GM12878 (cell line): ENCODE results near the gene TMEM38B. TPM values are rescaled to one million over a fixed set of nuclear protein-coding genes. Genes with fewer than 3 reads are reported as not detected.

Experiments
- ATAC-seq: fragments of 200-7000 bp; cut with Tn5 transposase; 3 replicates; pipeline ENCODE4 v1.9.1; 2020; ENCODE audit warnings: mild to moderate bottlenecking, moderate library complexity
- BruUV-seq: library from RNA; stranded (reverse); fragments of 400-500 nt; replicated peaks from 2 replicates; lab custom pipeline; 2021; lab: Mats Ljungman, UMichigan
- CTCF ChIA-PET: fragments of 300-600 bp; sonication (Branson Sonifier 250); formaldehyde crosslinking; extraction: SDS; loops from one replicate; lab custom pipeline; 2021; ENCODE audit warnings: inconsistent platforms; lab: Yijun Ruan, JAX
- POLR2A ChIA-PET: fragments of 350-600 bp; formaldehyde crosslinking; extraction: SDS; loops from one replicate; lab custom pipeline; 2021; ENCODE audit warnings: inconsistent platforms; lab: Charles Lee
- RAD21 ChIA-PET: fragments of 300-600 bp; sonication (Branson Sonifier 250); formaldehyde crosslinking; loops from one replicate; lab custom pipeline; 2023; ENCODE audit warnings: antibody characterized with exemption; ENCODE audit not compliant: unreplicated experiment; lab: Charles Lee
- SMC1A ChIA-PET: fragments of 300-600 bp; sonication (Branson Sonifier 250); formaldehyde crosslinking; loops from one replicate; lab custom pipeline; 2023; ENCODE audit not compliant: unreplicated experiment, uncharacterized antibody; lab: Charles Lee
- DNase-seq: peaks from one replicate; pipeline ENCODE4 v3.0.0-alpha.2; 2011; ENCODE audit warnings: low read depth, low spot score
- FAIRE-seq: peaks from 3 replicates; lab custom pipeline; 2011; peaks lifted over from hg19 to GRCh38; lab: Jason Lieb, UNC
- H2AFZ ChIP-seq: 2 replicates; pipeline ENCODE4 v1.6.0; 2011; ENCODE audit warnings: low read depth, low read length, control low read depth; ENCODE audit not compliant: control insufficient read depth
- H3K27ac ChIP-seq: 2 replicates; pipeline ENCODE4 v1.5.1; 2011; ENCODE audit warnings: control low read depth; ENCODE audit not compliant: control insufficient read depth, insufficient read depth
- H3K27me3 ChIP-seq, 2 experiments: replicated peaks in 1 of 2; 2 replicates each; pipeline versions ENCODE4 v1.6.0 to v1.6.1; 2011; ENCODE audit warnings: low read length in 1 of 2; ENCODE audit not compliant: control insufficient read depth in 2 of 2, insufficient read depth in 2 of 2
- H3K36me3 ChIP-seq, 2 experiments: 2 replicates each; pipeline ENCODE4 v1.5.1; 2011; ENCODE audit warnings: low read length in 1 of 2; ENCODE audit not compliant: control insufficient read depth in 2 of 2, insufficient read depth in 2 of 2
- H3K4me1 ChIP-seq: 2 replicates; pipeline ENCODE4 v1.6.1; 2011; ENCODE audit warnings: mild to moderate bottlenecking, low read length, moderate library complexity, mixed read lengths; ENCODE audit not compliant: control insufficient read depth, insufficient read depth
- H3K4me2 ChIP-seq: 2 replicates; pipeline ENCODE4 v1.6.0; 2011; ENCODE audit warnings: control low read depth; ENCODE audit not compliant: control insufficient read depth, insufficient read depth
- H3K4me3 ChIP-seq: fragments of 200-600 bp; sonication (generic); 2 replicates; pipeline ENCODE4 v1.5.1; 2016
- H3K79me2 ChIP-seq: 2 replicates; pipeline ENCODE4 v1.6.0; 2011; ENCODE audit warnings: low read length; ENCODE audit not compliant: control insufficient read depth, insufficient read depth
- H3K9ac ChIP-seq: 2 replicates; pipeline ENCODE4 v1.8.0; 2011; ENCODE audit warnings: low read length, control low read depth, mixed read lengths; ENCODE audit not compliant: control insufficient read depth, insufficient read depth
- H3K9me3 ChIP-seq: replicated peaks from 3 replicates; pipeline ENCODE4 v1.5.1; 2011; ENCODE audit warnings: mild to moderate bottlenecking, low read length; ENCODE audit not compliant: control insufficient read depth, insufficient read depth
- H4K20me1 ChIP-seq: 2 replicates; pipeline ENCODE4 v1.6.0; 2011; ENCODE audit not compliant: control insufficient read depth, insufficient read depth
- ETV6 ChIP-seq, 2 experiments: fragments of 450-650 bp in 1 of 2; IDR thresholded peaks in 1 of 2; conservative IDR thresholded peaks in 1 of 2; 2 replicates each; pipeline ENCODE4 v1.6.1; 2014; ENCODE audit warnings: antibody characterized with exemption in 1 of 2, borderline replicate concordance in 1 of 2, low read depth in 1 of 2, mild to moderate bottlenecking in 1 of 2, moderate library complexity in 1 of 2
- HDAC2 ChIP-seq: fragments of 200-600 bp; sonication (generic); IDR thresholded peaks from 2 replicates; pipeline ENCODE4 v1.6.1; 2017
- MYB ChIP-seq: fragments of 150-350 bp; IDR thresholded peaks from 2 replicates; pipeline ENCODE4 v1.6.1; 2014; ENCODE audit warnings: mild to moderate bottlenecking, low read depth, low read length, borderline replicate concordance
- POLR2AphosphoS2 ChIP-seq: IDR thresholded peaks from 2 replicates; pipeline ENCODE4 v1.6.1; 2011; ENCODE audit warnings: low read depth, mild to moderate bottlenecking, low read length, improper control_type of control experiment, moderate library complexity
- RB1 ChIP-seq: fragments of 450-650 bp; formaldehyde crosslinking; IDR thresholded peaks from 2 replicates; pipeline ENCODE4 v1.6.1; 2017; ENCODE audit warnings: mild to moderate bottlenecking, borderline replicate concordance
- SUZ12 ChIP-seq: fragments of 200-600 bp; sonication (generic); IDR thresholded peaks from one replicate; pipeline ENCODE4 v1.6.1; 2018; ENCODE audit warnings: antibody characterized with exemption, mild to moderate bottlenecking; ENCODE audit not compliant: unreplicated experiment
- TCF3 ChIP-seq: IDR thresholded peaks from 2 replicates; pipeline ENCODE4 v1.6.1; 2012; ENCODE audit warnings: low read depth, mild to moderate bottlenecking, low read length, borderline replicate concordance; ENCODE audit not compliant: insufficient read depth
- TCF7 ChIP-seq: IDR thresholded peaks from 2 replicates; pipeline ENCODE4 v1.6.1; 2014; ENCODE audit warnings: antibody characterized with exemption, borderline replicate concordance
- WGBS: methylation state at CpG from one replicate; pipeline ENCODE4 v1.1.6; 2016; ENCODE audit warnings: low lambda C conversion rate; ENCODE audit not compliant: insufficient replicate concordance, insufficient coverage; ENCODE audit errors: missing lambda C conversion rate; 5-methylcytosine and 5-hydroxymethylcytosine counted together
- in situ Hi-C: fragments of 300-500 bp; cut with MboI; formaldehyde crosslinking; loops from 9 replicates; pipeline ENCODE4 v1.14.3; 2018; ENCODE audit warnings: mixed read lengths
- intact Hi-C: fragments of 100-400 bp; cut with micrococcal nuclease; formaldehyde crosslinking; loops from one replicate; pipeline ENCODE4 v1.14.2; 2022; ENCODE audit not compliant: unreplicated experiment
- polyA plus RNA-seq, 11 experiments: library from polyadenylated mRNA; depleted of rRNA in 4 of 11; unstranded in 6 of 11; stranded (reverse) in 5 of 11; fragments of >200 nt; fragmentation: Nextera tagmentation in 4 of 11; fragmentation: Illumina TruSeq in 1 of 11; extraction: Ambion mirVana in 4 of 11; extraction: Trizol in 1 of 11; gene quantifications; 1 replicate in 1 of 11; 2 replicates in 10 of 11; pipeline versions ENCODE4 v1.2.1 to v1.2.3, GENCODE V29; 2011 to 2016; ENCODE audit warnings: inconsistent platforms in 2 of 11, missing spikeins in 2 of 11, low read depth in 1 of 11
- total RNA-seq, 4 experiments: library from RNA; depleted of rRNA in 3 of 4; stranded (reverse); fragments of >200 nt in 3 of 4; fragmentation: Illumina TruSeq in 1 of 4; extraction: Trizol in 1 of 4; gene quantifications; 2 replicates each; pipeline versions ENCODE4 v1.2.1 to v1.2.3, GENCODE V29; 2013 to 2021

Gene TMEM38B
- total and polyA plus RNA-seq, 10 of the 15 experiments (the other 5 are each of a cell fraction or from before 2014, with no cell fraction given) = 8.4 to 22.5 (median 12.7) TPM

DNA sequence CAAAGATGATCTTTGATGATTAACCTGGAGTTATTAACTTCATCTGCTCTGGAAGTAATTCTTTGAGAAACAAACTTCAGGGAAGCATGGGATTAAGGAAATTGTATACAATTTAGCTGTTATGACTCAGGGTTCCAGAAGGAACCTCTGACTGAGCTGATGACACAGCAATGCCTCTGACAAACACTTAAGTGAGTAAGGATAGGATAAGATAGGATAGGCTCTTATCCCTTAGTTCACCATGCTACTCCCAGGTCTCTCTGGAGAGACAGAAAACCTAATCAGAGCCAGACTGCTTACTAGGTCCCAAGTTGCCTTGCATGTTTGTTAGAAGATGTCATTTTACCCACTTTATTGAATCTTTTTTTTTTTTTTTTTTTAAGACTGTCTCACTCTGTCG lies 12.6 kb upstream of the TMEM38B start (continued):
- TF ChIP-seq TCF7 = no peak
- no peak for TF ChIP-seq MYB

- BruUV-seq = no TSS peak
- no peak overlapping the region for H3K27ac ChIP-seq
- no peak overlapping the region for H3K4me2 ChIP-seq
- no peaks in the 10 kb centered on the region for H3K79me2 ChIP-seq
- no peak overlapping the region for H2AFZ ChIP-seq
- H3K4me1 ChIP-seq = no peaks in the 10 kb centered on the region
- intact Hi-C loops (no loop called here), in situ Hi-C loops (no loop called here)
- RAD21 ChIA-PET = interaction anchor here (0.5 kb wide), 1 partner anchor 95 kb away, joined by 4 read pairs; no protein-coding TSS in a partner anchor
- CTCF ChIA-PET = no interaction called here
- no peak for ATAC-seq
- FAIRE-seq = no peak
- no peak for DNase-seq
- SMC1A ChIA-PET = no interaction called here
- H3K9me3 ChIP-seq = no peaks in the 10 kb centered on the region
- no peak overlapping the region for H3K9ac ChIP-seq
- H3K27me3 ChIP-seq = no peaks in the 10 kb centered on the region
- no peak overlapping the region for H3K4me3 ChIP-seq
- no peak for TF ChIP-seq POLR2AphosphoS2
- TF ChIP-seq TCF3 = no peak
- no peak for TF ChIP-seq SUZ12
- TF ChIP-seq HDAC2 = no peak
- no peak for TF ChIP-seq ETV6 (conservative IDR thresholded peaks at IDR 0.05 in 1 of 2, IDR thresholded peaks at IDR 0.05 in 1 of 2; ENCODE audit: borderline replicate concordance in 1 of 2, low read depth in 1 of 2)
- TF ChIP-seq RB1 = no peak
- H3K36me3 ChIP-seq = no peaks in the 10 kb centered on the region
- 30% methylated on average over 1 of the region's 1 CpG for WGBS
- POLR2A ChIA-PET = no interaction called here
- H4K20me1 ChIP-seq = no peaks in the 10 kb centered on the region
These were observed 10.6 kb upstream of the TMEM38B start for GRCh38 chr9:105683688-105684275.
